GM21529 (cell line): ENCODE results near the gene ENPP5.
"Not testable (repeated sequence)": the region's sequence is repeated elsewhere in the genome, so short reads cannot be mapped to it uniquely, and the experiment has no call there.

Experiments used
- ATAC-seq: cut with Tn5 transposase; IDR thresholded peaks from one replicate; pipeline ENCODE4 v1.9.1; 2021; ENCODE audit not compliant: unreplicated experiment

Gene ENPP5

GRCh38 chr6:46175976-46176375 lies 5.2 kb upstream of the ENPP5 start:
- ATAC-seq: peak; percentile 48

- ATAC-seq: peak; percentile 69
Observed at GRCh38 chr6:46175446-46175845, 4.7 kb upstream of the ENPP5 start.

- no peak for ATAC-seq
Observed at GRCh38 chr6:46174904-46175303, 4.1 kb upstream of the ENPP5 start.

- ATAC-seq: no peak
Observed at GRCh38 chr6:46172176-46172575, 1.4 kb upstream of the ENPP5 start.

- ATAC-seq: no peak
Observed at GRCh38 chr6:46160102-46160501, 10.7 kb downstream of the ENPP5 start.

- no peak for ATAC-seq
Observed at GRCh38 chr6:46159229-46159628, 11.6 kb downstream of the ENPP5 start.

GRCh38 chr6:46156701-46157100 lies 14.1 kb downstream of the ENPP5 start:
- ATAC-seq: no peak

- ATAC-seq: not testable (repeated sequence)
Observed at GRCh38 chr6:46149066-46149465, 21.7 kb downstream of the ENPP5 start.

GRCh38 chr6:46144270-46144669 lies 26.5 kb downstream of the ENPP5 start:
- no peak for ATAC-seq

- peak; percentile 82 for ATAC-seq
Observed at GRCh38 chr6:46138281-46138680, 32.5 kb downstream of the ENPP5 start.

- ATAC-seq: peak; percentile 42
Observed at GRCh38 chr6:46137387-46137786, 33.4 kb downstream of the ENPP5 start.

- no peak for ATAC-seq
Observed at GRCh38 chr6:46136831-46137230, 33.9 kb downstream of the ENPP5 start.

GRCh38 chr6:46135176-46135575 lies 35.6 kb downstream of the ENPP5 start:
- ATAC-seq: no peak

- ATAC-seq: no peak
Observed at GRCh38 chr6:46134216-46134615, 36.6 kb downstream of the ENPP5 start.

- ATAC-seq: not testable (repeated sequence)
Observed at GRCh38 chr6:46131291-46131690, 39.5 kb downstream of the ENPP5 start.

GRCh38 chr6:46130666-46131065 lies 40.1 kb downstream of the ENPP5 start:
- no peak for ATAC-seq

GRCh38 chr6:46129629-46130511 lies 40.9 kb downstream of the ENPP5 start, which contains the start of gene ENPP4:
TSS of gene ENPP4 (plus strand) at chr6:46129989. CDS start at chr6:46139584, 9,595 bp downstream.
- ATAC-seq: peak; percentile 95

GRCh38 chr6:46129291-46129628 lies 41.5 kb downstream of the ENPP5 start:
- ATAC-seq: peak; percentile 9

- ATAC-seq: peak; percentile 41
Observed at GRCh38 chr6:46128476-46128875, 42.3 kb downstream of the ENPP5 start.

GRCh38 chr6:46119679-46120078 lies 51.1 kb downstream of the ENPP5 start:
- ATAC-seq: not testable (repeated sequence)

GRCh38 chr6:46118836-46119235 lies 51.9 kb downstream of the ENPP5 start:
- ATAC-seq: no peak

- ATAC-seq: no peak
Observed at GRCh38 chr6:46118157-46118556, 52.6 kb downstream of the ENPP5 start.

GRCh38 chr6:46116289-46116688 lies 54.5 kb downstream of the ENPP5 start:
- no peak for ATAC-seq
